ENCODE data around the gene DMTF1. TPM values are rescaled to one million over a fixed set of nuclear protein-coding genes. Genes with fewer than 3 reads are reported as not detected.

The DMTF1 gene
- total and polyA plus RNA-seq, 3 experiments from 2014 or later = 33.5 to 69.0 (median 68.2) TPM

GRCh38 chr7:87218796-87219544 lies 66.7 kb downstream of the DMTF1 start:
- peak overlapping the region; percentile 97 to 99 (median 98) for H3K27ac Mint-ChIP-seq
- H3K4me1 ChIP-seq (ENCODE audit: insufficient read depth, low read length) = peaks cover 45% of the 10 kb centered on the region
- peaks cover 0 to 3% of the 10 kb centered on the region in 2 donors for H3K27me3 Mint-ChIP-seq
- H3K4me3 ChIP-seq (ENCODE audit: low read length) = peak overlapping the region; percentile 87
- no peaks in the 10 kb centered on the region for H3K9me3 Mint-ChIP-seq
- POLR2A ChIA-PET = interaction anchor here (0.6 to 3.2 kb wide), 15 partner anchors 8 to 157 kb away, joined by 3 to 69 read pairs (median 3); partner anchors contain the start of gene DMTF1
- CTCF ChIA-PET = interaction anchor here (0.7 to 2.5 kb wide), 10 partner anchors 10 to 160 kb away, joined by 3 to 19 read pairs (median 5); partner anchors contain the start of genes DMTF1 and ELAPOR2
- H3K4me1 Mint-ChIP-seq = peaks cover 45 to 54% (median 53%) of the 10 kb centered on the region in 3 donors
- no peaks in the 10 kb centered on the region for H3K36me3 ChIP-seq (ENCODE audit: insufficient read depth, low read length)
- no peaks in the 10 kb centered on the region for H3K27me3 ChIP-seq (ENCODE audit: insufficient read depth, low read length, poor library complexity, severe bottlenecking)
- peaks cover 0 to 32% (median 2%) of the 10 kb centered on the region in 3 donors for H3K36me3 Mint-ChIP-seq
- DNase-seq = peak; percentile 10 to 60 (median 40)
- H3K9me3 ChIP-seq (ENCODE audit: low read length) = no peaks in the 10 kb centered on the region
- peak overlapping the region; percentile 91 for H3K27ac ChIP-seq (ENCODE audit: low read depth, low read length)
- H3K4me3 Mint-ChIP-seq = peak overlapping the region; percentile 97 to 99 (median 98)

GRCh38 chr7:87219545-87220025 lies 67.3 kb downstream of the DMTF1 start, which contains the start of gene TMEM243:
Gene TMEM243 (minus strand): TSS chr7:87219732. CDS start chr7:87219503, 229 bp downstream.
- Histone ChIP-seq H3K27me3 (ENCODE audit: insufficient read depth, low read length, poor library complexity, severe bottlenecking) (no peaks in the 10 kb centered on the region), H3K9me3 (ENCODE audit: low read length) (no peaks in the 10 kb centered on the region), H3K4me3 (ENCODE audit: low read length) (peak within 1 kb of the TSS; percentile 87), H3K36me3 (ENCODE audit: insufficient read depth, low read length) (no peaks in the 10 kb centered on the region), H3K27ac (ENCODE audit: low read depth, low read length) (peak within 1 kb of the TSS; percentile 91), H3K4me1 (ENCODE audit: insufficient read depth, low read length) (peaks cover 39% of the 10 kb centered on the region)
- Mint-ChIP-seq H3K4me1 (peaks cover 38 to 48% (median 47%) of the 10 kb centered on the region in 3 donors), H3K4me3 (peak within 1 kb of the TSS; percentile 97 to 99 (median 98)), H3K9me3 (no peaks in the 10 kb centered on the region), H3K36me3 (peaks cover 0 to 29% (median 0%) of the 10 kb centered on the region in 3 donors), H3K27ac (peak within 1 kb of the TSS; percentile 97 to 99 (median 98)), H3K27me3 (peaks cover 0 to 3% of the 10 kb centered on the region in 2 donors)
- ChIA-PET POLR2A (interaction anchor here (0.6 to 3.2 kb wide), 13 partner anchors 9 to 156 kb away, joined by 3 to 69 read pairs (median 3); partner anchors contain the start of gene DMTF1), CTCF (interaction anchor here (0.7 to 2.5 kb wide), 10 partner anchors 9 to 161 kb away, joined by 3 to 19 read pairs (median 5); partner anchors contain the start of genes DMTF1 and ELAPOR2)
- DNase-seq = peak; percentile 79 to 91 (median 86)

- H3K4me1 Mint-ChIP-seq = peaks cover 35 to 44% (median 43%) of the 10 kb centered on the region in 3 donors
- H3K4me3 Mint-ChIP-seq = peak overlapping the region; percentile 97 to 99 (median 98)
- peaks cover 33% of the 10 kb centered on the region for H3K4me1 ChIP-seq (ENCODE audit: insufficient read depth, low read length)
- H3K27ac Mint-ChIP-seq = peak overlapping the region; percentile 97 to 99 (median 98)
- no peaks in the 10 kb centered on the region for H3K9me3 ChIP-seq (ENCODE audit: low read length)
- no peaks in the 10 kb centered on the region for H3K27me3 ChIP-seq (ENCODE audit: insufficient read depth, low read length, poor library complexity, severe bottlenecking)
- no peaks in the 10 kb centered on the region for H3K36me3 ChIP-seq (ENCODE audit: insufficient read depth, low read length)
- peak overlapping the region; percentile 87 for H3K4me3 ChIP-seq (ENCODE audit: low read length)
- H3K27me3 Mint-ChIP-seq = peaks cover 0 to 3% of the 10 kb centered on the region in 2 donors
- H3K27ac ChIP-seq (ENCODE audit: low read depth, low read length) = peak overlapping the region; percentile 91
- CTCF ChIA-PET = interaction anchor here (0.8 to 2.5 kb wide), 13 partner anchors 8 to 162 kb away, joined by 3 to 19 read pairs (median 5); partner anchors contain the start of genes DMTF1 and ELAPOR2
- no peaks in the 10 kb centered on the region for H3K9me3 Mint-ChIP-seq
- peaks cover 0 to 27% (median 0%) of the 10 kb centered on the region in 3 donors for H3K36me3 Mint-ChIP-seq
- DNase-seq = peak; percentile 72 to 88 (median 80)
- POLR2A ChIA-PET = interaction anchor here (0.8 to 3.2 kb wide), 9 partner anchors 9 to 125 kb away, joined by 3 to 69 read pairs (median 4); partner anchors contain the start of genes CROT and DMTF1
Measured at GRCh38 chr7:87220026-87220733, 67.9 kb downstream of the DMTF1 start.

DNA sequence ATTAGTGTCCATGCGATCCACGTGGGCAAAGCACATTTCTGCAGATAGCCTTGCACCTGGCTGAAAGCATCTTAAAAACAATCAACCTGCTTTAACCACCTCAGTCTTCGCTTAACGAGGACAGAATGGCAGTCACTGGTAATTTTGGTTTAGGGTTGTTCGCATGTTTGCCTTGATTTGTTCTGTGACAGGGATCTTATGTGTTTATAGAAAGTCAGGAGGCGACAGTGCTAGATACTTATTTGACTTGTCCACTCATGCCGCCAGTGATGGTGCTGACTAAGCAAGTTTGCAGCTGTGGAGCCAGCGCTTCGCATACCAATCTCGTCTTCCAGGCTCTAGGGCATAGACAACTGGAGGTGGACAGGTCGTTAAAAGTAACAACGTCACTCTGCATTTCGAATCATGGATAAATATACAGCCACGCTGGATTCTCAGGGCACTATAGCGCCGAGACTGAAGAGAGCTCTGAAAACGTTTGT lies 68.5 kb downstream of the DMTF1 start:
- H3K4me3 Mint-ChIP-seq = peak overlapping the region; percentile 84 to 99 (median 98)
- peak overlapping the region; percentile 67 to 97 (median 83) for H3K27ac Mint-ChIP-seq
- Histone ChIP-seq H3K27me3 (ENCODE audit: insufficient read depth, low read length, poor library complexity, severe bottlenecking) (no peaks in the 10 kb centered on the region), H3K9me3 (ENCODE audit: low read length) (no peaks in the 10 kb centered on the region), H3K4me1 (ENCODE audit: insufficient read depth, low read length) (peaks cover 28% of the 10 kb centered on the region), H3K27ac (ENCODE audit: low read depth, low read length) (peak overlapping the region; percentile 91), H3K4me3 (ENCODE audit: low read length) (peak overlapping the region; percentile 87), H3K36me3 (ENCODE audit: insufficient read depth, low read length) (no peaks in the 10 kb centered on the region)
- peaks cover 2 to 3% of the 10 kb centered on the region in 2 donors for H3K27me3 Mint-ChIP-seq
- H3K4me1 Mint-ChIP-seq = peaks cover 32 to 39% (median 38%) of the 10 kb centered on the region in 3 donors
- DNase-seq = no peak
- ChIA-PET CTCF (interaction anchor here (1.1 to 2.5 kb wide), 8 partner anchors 9 to 162 kb away, joined by 3 to 19 read pairs (median 6); partner anchors contain the start of genes DMTF1 and ELAPOR2), POLR2A (interaction anchor here (0.9 to 3.2 kb wide), 4 partner anchors 48 to 125 kb away, joined by 3 to 69 read pairs (median 9); partner anchors contain the start of genes CROT and DMTF1)
- no peaks in the 10 kb centered on the region for H3K9me3 Mint-ChIP-seq
- H3K36me3 Mint-ChIP-seq = peaks cover 0 to 23% (median 0%) of the 10 kb centered on the region in 3 donors

GRCh38 chr7:87223666-87224065 lies 71.4 kb downstream of the DMTF1 start:
- Mint-ChIP-seq H3K27me3 (peaks cover 7 to 8% of the 10 kb centered on the region in 2 donors), H3K4me3 (no peak overlapping the region), H3K4me1 (peaks cover 9 to 15% (median 10%) of the 10 kb centered on the region in 3 donors), H3K9me3 (no peaks in the 10 kb centered on the region), H3K36me3 (peaks cover 0 to 15% (median 2%) of the 10 kb centered on the region in 3 donors), H3K27ac (no peak overlapping the region)
- POLR2A ChIA-PET = no interaction called here
- CTCF ChIA-PET = interaction anchor here (1.0 kb wide), 1 partner anchor 13 kb away, joined by 4 read pairs; no protein-coding TSS in a partner anchor
- Histone ChIP-seq H3K36me3 (ENCODE audit: insufficient read depth, low read length) (no peaks in the 10 kb centered on the region), H3K9me3 (ENCODE audit: low read length) (no peaks in the 10 kb centered on the region), H3K4me3 (ENCODE audit: low read length) (no peak overlapping the region), H3K27me3 (ENCODE audit: insufficient read depth, low read length, poor library complexity, severe bottlenecking) (no peaks in the 10 kb centered on the region), H3K4me1 (ENCODE audit: insufficient read depth, low read length) (peaks cover 6% of the 10 kb centered on the region), H3K27ac (ENCODE audit: low read depth, low read length) (no peak overlapping the region)
- no peak for DNase-seq

DNA sequence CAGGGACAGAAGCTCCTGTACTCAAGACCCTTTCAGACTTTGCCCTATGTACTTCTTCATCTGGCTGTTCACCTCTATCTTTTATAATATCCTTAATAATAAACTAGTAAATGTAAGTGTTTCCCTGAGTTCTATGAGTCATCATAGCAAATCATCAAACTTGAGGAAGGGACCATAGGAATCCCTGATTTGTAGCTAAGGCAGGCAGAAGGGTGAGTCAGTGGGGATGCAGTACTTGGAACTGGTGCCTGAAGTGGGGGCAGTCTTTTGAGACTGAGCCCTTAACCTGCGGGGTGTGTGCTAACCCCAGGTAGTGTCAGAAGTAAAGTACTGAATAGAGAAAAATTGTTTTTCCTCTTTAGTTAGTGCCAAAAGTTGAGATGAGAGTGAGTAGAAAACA lies 73.4 kb downstream of the DMTF1 start:
- Mint-ChIP-seq H3K27me3 (peaks cover 5 to 8% of the 10 kb centered on the region in 2 donors), H3K4me1 (peaks cover 4 to 8% (median 6%) of the 10 kb centered on the region in 3 donors), H3K4me3 (no peak overlapping the region), H3K9me3 (no peaks in the 10 kb centered on the region), H3K27ac (no peak overlapping the region), H3K36me3 (peaks cover 0 to 2% (median 0%) of the 10 kb centered on the region in 3 donors)
- H3K4me1 ChIP-seq (ENCODE audit: insufficient read depth, low read length) = peaks cover 4% of the 10 kb centered on the region
- H3K36me3 ChIP-seq (ENCODE audit: insufficient read depth, low read length) = no peaks in the 10 kb centered on the region
- DNase-seq = no peak
- ChIA-PET POLR2A (no interaction called here), CTCF (no interaction called here)
- H3K4me3 ChIP-seq (ENCODE audit: low read length) = no peak overlapping the region
- H3K27me3 ChIP-seq (ENCODE audit: insufficient read depth, low read length, poor library complexity, severe bottlenecking) = no peaks in the 10 kb centered on the region
- no peak overlapping the region for H3K27ac ChIP-seq (ENCODE audit: low read depth, low read length)
- H3K9me3 ChIP-seq (ENCODE audit: low read length) = no peaks in the 10 kb centered on the region

DNA sequence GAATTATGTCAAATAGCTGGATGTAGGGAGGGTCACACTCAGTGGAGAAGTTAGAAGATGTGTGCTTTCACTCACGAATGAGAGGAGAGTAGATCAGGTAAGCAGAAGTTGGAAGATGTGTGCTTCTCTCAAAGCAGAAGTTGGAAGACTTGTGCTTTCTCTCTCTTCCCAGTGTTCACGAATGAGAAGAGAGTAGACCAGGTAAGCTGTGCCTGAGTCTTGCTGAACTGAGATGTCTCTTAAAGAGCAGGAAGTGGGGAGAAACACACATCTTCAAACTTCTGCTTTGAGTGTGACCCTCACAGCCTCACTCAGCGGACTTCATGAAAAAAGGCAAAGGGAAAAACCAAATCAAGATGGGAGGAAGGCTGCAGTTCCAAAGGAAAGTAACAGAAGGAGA lies 74.2 kb downstream of the DMTF1 start:
- no peaks in the 10 kb centered on the region for H3K9me3 ChIP-seq (ENCODE audit: low read length)
- H3K4me1 Mint-ChIP-seq = peaks cover 0 to 4% (median 0%) of the 10 kb centered on the region in 3 donors
- peaks cover 5 to 8% of the 10 kb centered on the region in 2 donors for H3K27me3 Mint-ChIP-seq
- no peak overlapping the region for H3K4me3 Mint-ChIP-seq
- H3K4me3 ChIP-seq (ENCODE audit: low read length) = no peak overlapping the region
- ChIA-PET CTCF (no interaction called here), POLR2A (no interaction called here)
- no peak for DNase-seq
- H3K36me3 Mint-ChIP-seq = peaks cover 0 to 2% (median 0%) of the 10 kb centered on the region in 3 donors
- H3K27me3 ChIP-seq (ENCODE audit: insufficient read depth, low read length, poor library complexity, severe bottlenecking) = no peaks in the 10 kb centered on the region
- H3K9me3 Mint-ChIP-seq = no peaks in the 10 kb centered on the region
- no peak overlapping the region for H3K27ac Mint-ChIP-seq
- no peaks in the 10 kb centered on the region for H3K4me1 ChIP-seq (ENCODE audit: insufficient read depth, low read length)
- no peaks in the 10 kb centered on the region for H3K36me3 ChIP-seq (ENCODE audit: insufficient read depth, low read length)
- no peak overlapping the region for H3K27ac ChIP-seq (ENCODE audit: low read depth, low read length)
